K562 (cell line): Measurements from ENCODE around the gene ANGPTL1. TPM values are rescaled to one million over a fixed set of nuclear protein-coding genes. Genes with fewer than 3 reads are reported as not detected.

Source experiments
- ATAC-seq: fragments of 200-7000 bp; cut with Tn5 transposase; 3 replicates; pipeline ENCODE4 v1.9.1; 2020; ENCODE audit warnings: moderate library complexity
- BruUV-seq: library from RNA; stranded (reverse); fragments of 400-500 nt; replicated peaks from 2 replicates; lab custom pipeline; 2021; lab: Mats Ljungman, UMichigan
- CTCF ChIA-PET: fragments of 300-600 bp; formaldehyde crosslinking; extraction: SDS; loops from one replicate; lab custom pipeline; 2021; ENCODE audit warnings: low intra/inter-chr PET ratio; lab: Yijun Ruan, JAX
- POLR2A ChIA-PET: fragments of 300-600, 350-650 bp; sonication (Branson Sonifier 250); formaldehyde crosslinking; extraction: SDS; loops from one replicate; lab custom pipeline; 2021; ENCODE audit warnings: antibody characterized with exemption, inconsistent platforms; lab: Yijun Ruan, JAX
- DNase-seq, 4 experiments: peaks; one replicate each; pipeline versions ENCODE4 v3.0.0 to v3.0.0-alpha.2; 2011 to 2018; ENCODE audit warnings: low spot score in 3 of 4, mixed read lengths in 3 of 4; ENCODE audit errors: extremely low read depth in 1 of 4
- FAIRE-seq: peaks from 2 replicates; lab custom pipeline; 2011; peaks lifted over from hg19 to GRCh38; lab: Jason Lieb, UNC
- H2AFZ ChIP-seq: 2 replicates; pipeline ENCODE4 v1.6.0; 2011; ENCODE audit warnings: low read depth, low read length, control low read depth, inconsistent platforms
- H3K27ac ChIP-seq: fragments of 200-600 bp; 3 replicates; pipeline ENCODE4 v1.8.0; 2011; ENCODE audit warnings: low read depth, mild to moderate bottlenecking, control low read depth, inconsistent platforms, low read length, moderate library complexity, mixed read lengths; ENCODE audit errors: extremely low read depth
- H3K27me3 ChIP-seq, 2 experiments: fragments of 300-600 bp in 1 of 2; 2 replicates in 1 of 2; 3 replicates in 1 of 2; pipeline versions ENCODE4 v1.6.0 to v1.8.0; 2011; ENCODE audit warnings: inconsistent platforms in 2 of 2, low read length in 2 of 2, mild to moderate bottlenecking in 1 of 2, mixed read lengths in 1 of 2, moderate library complexity in 1 of 2; ENCODE audit not compliant: control insufficient read depth in 2 of 2, insufficient read depth in 2 of 2
- H3K36me3 ChIP-seq: fragments of 300-600 bp; 3 replicates; pipeline ENCODE4 v1.8.0; 2011; ENCODE audit warnings: mild to moderate bottlenecking, low read length, inconsistent platforms; ENCODE audit not compliant: control insufficient read depth, insufficient read depth
- H3K4me1 ChIP-seq, 2 experiments: fragments of 200-600 bp in 1 of 2; replicated peaks in 1 of 2; 2 replicates in 1 of 2; 3 replicates in 1 of 2; pipeline versions ENCODE4 v1.5.1 to v1.8.0; 2011; ENCODE audit warnings: inconsistent platforms in 2 of 2, low read length in 2 of 2, mild to moderate bottlenecking in 1 of 2, mixed read lengths in 1 of 2, moderate library complexity in 1 of 2; ENCODE audit not compliant: control insufficient read depth in 2 of 2, insufficient read depth in 2 of 2
- H3K4me2 ChIP-seq: 2 replicates; pipeline ENCODE4 v1.6.1; 2011; ENCODE audit warnings: low read length, control low read depth, inconsistent platforms, mixed read lengths; ENCODE audit not compliant: insufficient read depth
- H3K4me3 ChIP-seq: fragments of 200-600 bp; sonication (generic), shearing (Covaris generic); 2 replicates; pipeline ENCODE4 v1.5.1; 2016; ENCODE audit warnings: control low read depth, inconsistent platforms
- H3K79me2 ChIP-seq: fragments of 200-600 bp; 3 replicates; pipeline ENCODE4 v1.8.0; 2011; ENCODE audit warnings: low read length, inconsistent platforms; ENCODE audit not compliant: control insufficient read depth, insufficient read depth
- H3K9ac ChIP-seq, 2 experiments: 2 replicates each; pipeline versions ENCODE4 v1.6.0 to v1.6.1; 2011; ENCODE audit warnings: low read depth in 2 of 2, low read length in 2 of 2, control low read depth in 1 of 2, inconsistent platforms in 1 of 2, mild to moderate bottlenecking in 1 of 2, mixed read lengths in 1 of 2; ENCODE audit not compliant: insufficient read depth in 1 of 2
- H3K9me1 ChIP-seq: one replicate; pipeline ENCODE4 v1.6.0; 2011; ENCODE audit warnings: inconsistent platforms, mild to moderate bottlenecking, low read length, moderate library complexity; ENCODE audit not compliant: control insufficient read depth, insufficient read depth
- H3K9me3 ChIP-seq: replicated peaks from 2 replicates; pipeline ENCODE4 v1.5.1; 2011; ENCODE audit warnings: low read depth, low read length, inconsistent platforms; ENCODE audit not compliant: control insufficient read depth, insufficient read depth
- H4K20me1 ChIP-seq: replicated peaks from 2 replicates; pipeline ENCODE4 v1.6.1; 2011; ENCODE audit warnings: low read length, inconsistent platforms, mixed read lengths; ENCODE audit not compliant: control insufficient read depth, insufficient read depth
- ADNP ChIP-seq: fragments of 200-800 bp; sonication (Bioruptor generic); IDR thresholded peaks from 2 replicates; pipeline ENCODE4 v1.6.1; 2016; ENCODE audit warnings: missing genetic modification characterization, missing compliant biosample characterization
- CREM ChIP-seq: IDR thresholded peaks from 2 replicates; pipeline ENCODE4 v1.6.1; 2014; ENCODE audit warnings: antibody characterized with exemption, low read depth
- FOXJ3 ChIP-seq: sonication (generic); formaldehyde crosslinking; IDR thresholded peaks from 2 replicates; pipeline ENCODE4 v1.4.0; 2020; ENCODE audit warnings: mild to moderate bottlenecking, missing genetic modification reagents
- HMG20A ChIP-seq: fragments of 450-650 bp; formaldehyde crosslinking; conservative IDR thresholded peaks from 2 replicates; pipeline ENCODE4 v1.4.0; 2020; ENCODE audit warnings: mild to moderate bottlenecking, mixed read lengths
- HNRNPLL ChIP-seq: fragments of 200-400 bp; formaldehyde crosslinking; IDR thresholded peaks from 2 replicates; pipeline ENCODE4 v1.6.1; 2017; ENCODE audit warnings: low read length, low read depth, mild to moderate bottlenecking; ENCODE audit not compliant: poor library complexity, severe bottlenecking
- RBFOX2 ChIP-seq: fragments of 200-400 bp; formaldehyde crosslinking; IDR thresholded peaks from 2 replicates; pipeline ENCODE4 v1.6.1; 2017; ENCODE audit warnings: low read depth, mild to moderate bottlenecking, low read length, moderate library complexity
- TCFL5 ChIP-seq: fragments of 250-450 bp; sonication (Bioruptor Pico); conservative IDR thresholded peaks from 2 replicates; pipeline ENCODE4 v1.6.1; 2021; ENCODE audit warnings: mild to moderate bottlenecking, moderate library complexity, matching md5 sums
- ZNF143 ChIP-seq: sonication (generic); formaldehyde crosslinking; IDR thresholded peaks from 2 replicates; pipeline ENCODE4 v1.9.0; 2022; ENCODE audit warnings: mild to moderate bottlenecking, missing genetic modification reagents
- WGBS: fragments of 100-300 bp; shearing (Covaris generic); methylation state at CpG from one replicate; pipeline ENCODE4 v1.1.6; 2016; ENCODE audit warnings: low coverage, mixed read lengths; ENCODE audit not compliant: insufficient coverage; ENCODE audit errors: missing lambda C conversion rate; 5-methylcytosine and 5-hydroxymethylcytosine counted together
- in situ Hi-C: fragments of 300-500 bp; cut with MboI; formaldehyde crosslinking; loops from 4 replicates; pipeline ENCODE4 v1.15.0; 2018; ENCODE audit warnings: inconsistent platforms, mixed read lengths
- intact Hi-C: fragments of 100-400 bp; cut with micrococcal nuclease; formaldehyde crosslinking; loops from 2 replicates; pipeline ENCODE4 v1.14.2; 2022
- polyA plus RNA-seq, 8 experiments: library from polyadenylated mRNA; depleted of rRNA in 4 of 8; stranded (reverse) in 5 of 8; unstranded in 3 of 8; fragments of >200 nt; fragmentation: Nextera tagmentation in 2 of 8; fragmentation: Illumina TruSeq in 1 of 8; extraction: Ambion mirVana in 2 of 8; extraction: Trizol in 1 of 8; gene quantifications; 2 replicates each; pipeline versions ENCODE4 v1.2.1 to v1.2.3, GENCODE V29; 2011 to 2014; ENCODE audit warnings: inconsistent platforms in 1 of 8, missing spikeins in 1 of 8
- total RNA-seq, 7 experiments: library from RNA; depleted of rRNA in 6 of 7; stranded (reverse); fragments of >200 nt in 6 of 7; fragmentation: Illumina TruSeq in 2 of 7; extraction: Trizol in 2 of 7; gene quantifications; 2 replicates each; pipeline versions ENCODE4 v1.2.1 to v1.2.3, GENCODE V29; 2011 to 2021; ENCODE audit warnings: low replicate concordance in 1 of 7
- TF ChIP-seq, protein P1 (sequence below): fragments of 250-450 bp; sonication (Bioruptor Pico); IDR thresholded peaks from 2 replicates; pipeline ENCODE4 v1.4.0; 2020
- TF ChIP-seq, protein P2 (sequence below): fragments of 250-450 bp; sonication (Bioruptor Pico); IDR thresholded peaks from 2 replicates; pipeline ENCODE4 v1.9.0; 2021; ENCODE audit warnings: mild to moderate bottlenecking, inconsistent platforms
- TF ChIP-seq, protein P3 (sequence below): fragments of 250-450 bp; sonication (Bioruptor Pico); IDR thresholded peaks from 2 replicates; pipeline ENCODE4 v1.5.0; 2021; ENCODE audit warnings: mild to moderate bottlenecking, borderline replicate concordance
- TF ChIP-seq, protein P4 (sequence below): sonication (generic); formaldehyde crosslinking; IDR thresholded peaks from 2 replicates; pipeline ENCODE4 v1.8.0; 2023; ENCODE audit warnings: mild to moderate bottlenecking, missing genetic modification reagents

ANGPTL1 gene
- total and polyA plus RNA-seq, 9 of the 15 experiments (the other 6 are each of a cell fraction or from before 2014, with no cell fraction given) = 0.04 to 0.06 TPM; not detected in 7

DNA sequence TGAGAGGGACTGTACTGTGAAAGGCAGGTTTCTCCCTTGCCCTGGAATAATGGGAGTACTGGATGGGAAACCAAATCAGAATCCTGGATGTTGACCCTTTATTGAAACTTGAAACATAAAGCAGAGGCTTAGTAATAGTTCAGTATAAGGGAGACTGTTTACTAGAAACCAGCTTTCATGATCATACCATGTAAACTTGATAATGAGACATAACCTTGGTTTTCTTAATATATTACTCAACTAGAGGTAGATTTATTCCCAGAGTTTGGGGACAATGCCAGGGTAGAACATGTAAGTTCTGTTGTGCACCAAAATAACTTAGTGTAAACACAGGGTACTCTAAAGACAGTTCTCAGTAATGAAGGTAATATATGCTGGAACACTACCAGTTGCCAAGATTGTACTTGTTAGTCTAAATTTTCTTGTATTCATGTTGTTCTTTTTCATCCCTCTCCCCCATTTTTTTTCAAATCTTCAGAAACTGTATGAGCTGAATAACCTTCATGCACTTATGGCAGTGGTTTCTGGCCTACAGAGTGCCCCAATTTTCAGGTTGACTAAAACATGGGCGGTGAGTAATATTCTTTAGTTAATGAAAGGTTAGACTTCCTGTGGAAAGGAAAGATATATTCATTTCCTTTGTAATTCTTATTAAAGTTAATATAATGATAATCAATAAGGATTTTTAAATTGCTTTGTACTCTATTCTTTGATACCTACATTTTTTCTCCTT lies 49.6 kb downstream of the ANGPTL1 start:
- no peak overlapping the region for H3K4me2 ChIP-seq
- 0% methylated on average over 1 of the region's 1 CpG for WGBS
- CTCF ChIA-PET = no interaction called here
- in situ Hi-C loops = no loop called here
- intact Hi-C loops = no loop called here
- POLR2A ChIA-PET = no interaction called here
- H3K27me3 ChIP-seq = peaks cover 0 to 9% of the 10 kb centered on the region in 2 experiments; a peak in 2 of 5 replicates
- no peaks in the 10 kb centered on the region for H4K20me1 ChIP-seq
- no peaks in the 10 kb centered on the region for H3K9me3 ChIP-seq
- H3K79me2 ChIP-seq = no peaks in the 10 kb centered on the region
- FAIRE-seq (no peak), ATAC-seq (no peak), DNase-seq (no peak)
- no peak overlapping the region for H2AFZ ChIP-seq
- no TSS peak for BruUV-seq
- no peak overlapping the region for H3K27ac ChIP-seq
- H3K36me3 ChIP-seq = no peaks in the 10 kb centered on the region
- H3K4me1 ChIP-seq = no peaks in the 10 kb centered on the region
- H3K9ac ChIP-seq = no peak overlapping the region
- no peaks in the 10 kb centered on the region for H3K9me1 ChIP-seq
- H3K4me3 ChIP-seq = no peak overlapping the region
- TF ChIP-seq CREM = no peak
- TF ChIP-seq, protein P1, sequence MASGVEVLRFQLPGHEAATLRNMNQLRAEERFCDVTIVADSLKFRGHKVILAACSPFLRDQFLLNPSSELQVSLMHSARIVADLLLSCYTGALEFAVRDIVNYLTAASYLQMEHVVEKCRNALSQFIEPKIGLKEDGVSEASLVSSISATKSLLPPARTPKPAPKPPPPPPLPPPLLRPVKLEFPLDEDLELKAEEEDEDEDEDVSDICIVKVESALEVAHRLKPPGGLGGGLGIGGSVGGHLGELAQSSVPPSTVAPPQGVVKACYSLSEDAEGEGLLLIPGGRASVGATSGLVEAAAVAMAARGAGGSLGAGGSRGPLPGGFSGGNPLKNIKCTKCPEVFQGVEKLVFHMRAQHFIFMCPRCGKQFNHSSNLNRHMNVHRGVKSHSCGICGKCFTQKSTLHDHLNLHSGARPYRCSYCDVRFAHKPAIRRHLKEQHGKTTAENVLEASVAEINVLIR = no peak
- TF ChIP-seq ADNP (tag) = no peak
- TF ChIP-seq HNRNPLL = no peak
- TF ChIP-seq ZNF143 = no peak
- TF ChIP-seq, protein P2, sequence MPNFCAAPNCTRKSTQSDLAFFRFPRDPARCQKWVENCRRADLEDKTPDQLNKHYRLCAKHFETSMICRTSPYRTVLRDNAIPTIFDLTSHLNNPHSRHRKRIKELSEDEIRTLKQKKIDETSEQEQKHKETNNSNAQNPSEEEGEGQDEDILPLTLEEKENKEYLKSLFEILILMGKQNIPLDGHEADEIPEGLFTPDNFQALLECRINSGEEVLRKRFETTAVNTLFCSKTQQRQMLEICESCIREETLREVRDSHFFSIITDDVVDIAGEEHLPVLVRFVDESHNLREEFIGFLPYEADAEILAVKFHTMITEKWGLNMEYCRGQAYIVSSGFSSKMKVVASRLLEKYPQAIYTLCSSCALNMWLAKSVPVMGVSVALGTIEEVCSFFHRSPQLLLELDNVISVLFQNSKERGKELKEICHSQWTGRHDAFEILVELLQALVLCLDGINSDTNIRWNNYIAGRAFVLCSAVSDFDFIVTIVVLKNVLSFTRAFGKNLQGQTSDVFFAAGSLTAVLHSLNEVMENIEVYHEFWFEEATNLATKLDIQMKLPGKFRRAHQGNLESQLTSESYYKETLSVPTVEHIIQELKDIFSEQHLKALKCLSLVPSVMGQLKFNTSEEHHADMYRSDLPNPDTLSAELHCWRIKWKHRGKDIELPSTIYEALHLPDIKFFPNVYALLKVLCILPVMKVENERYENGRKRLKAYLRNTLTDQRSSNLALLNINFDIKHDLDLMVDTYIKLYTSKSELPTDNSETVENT (CRISPR knock-in tag) = no peak
- TF ChIP-seq, protein P3, sequence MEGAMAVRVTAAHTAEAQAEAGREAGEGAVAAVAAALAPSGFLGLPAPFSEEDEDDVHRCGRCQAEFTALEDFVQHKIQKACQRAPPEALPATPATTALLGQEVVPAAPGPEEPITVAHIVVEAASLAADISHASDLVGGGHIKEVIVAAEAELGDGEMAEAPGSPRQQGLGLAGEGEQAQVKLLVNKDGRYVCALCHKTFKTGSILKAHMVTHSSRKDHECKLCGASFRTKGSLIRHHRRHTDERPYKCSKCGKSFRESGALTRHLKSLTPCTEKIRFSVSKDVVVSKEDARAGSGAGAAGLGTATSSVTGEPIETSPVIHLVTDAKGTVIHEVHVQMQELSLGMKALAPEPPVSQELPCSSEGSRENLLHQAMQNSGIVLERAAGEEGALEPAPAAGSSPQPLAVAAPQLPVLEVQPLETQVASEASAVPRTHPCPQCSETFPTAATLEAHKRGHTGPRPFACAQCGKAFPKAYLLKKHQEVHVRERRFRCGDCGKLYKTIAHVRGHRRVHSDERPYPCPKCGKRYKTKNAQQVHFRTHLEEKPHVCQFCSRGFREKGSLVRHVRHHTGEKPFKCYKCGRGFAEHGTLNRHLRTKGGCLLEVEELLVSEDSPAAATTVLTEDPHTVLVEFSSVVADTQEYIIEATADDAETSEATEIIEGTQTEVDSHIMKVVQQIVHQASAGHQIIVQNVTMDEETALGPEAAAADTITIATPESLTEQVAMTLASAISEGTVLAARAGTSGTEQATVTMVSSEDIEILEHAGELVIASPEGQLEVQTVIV (CRISPR knock-in tag) = no peak
- no peak for TF ChIP-seq FOXJ3 (CRISPR knock-in tag)
- TF ChIP-seq HMG20A (CRISPR knock-in tag) = no peak
- TF ChIP-seq, protein P4, sequence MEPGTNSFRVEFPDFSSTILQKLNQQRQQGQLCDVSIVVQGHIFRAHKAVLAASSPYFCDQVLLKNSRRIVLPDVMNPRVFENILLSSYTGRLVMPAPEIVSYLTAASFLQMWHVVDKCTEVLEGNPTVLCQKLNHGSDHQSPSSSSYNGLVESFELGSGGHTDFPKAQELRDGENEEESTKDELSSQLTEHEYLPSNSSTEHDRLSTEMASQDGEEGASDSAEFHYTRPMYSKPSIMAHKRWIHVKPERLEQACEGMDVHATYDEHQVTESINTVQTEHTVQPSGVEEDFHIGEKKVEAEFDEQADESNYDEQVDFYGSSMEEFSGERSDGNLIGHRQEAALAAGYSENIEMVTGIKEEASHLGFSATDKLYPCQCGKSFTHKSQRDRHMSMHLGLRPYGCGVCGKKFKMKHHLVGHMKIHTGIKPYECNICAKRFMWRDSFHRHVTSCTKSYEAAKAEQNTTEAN (CRISPR knock-in tag) = no peak
- no peak for TF ChIP-seq TCFL5 (CRISPR knock-in tag)
- no peak for TF ChIP-seq RBFOX2
